HepG2 (cell line): ENCODE data around the gene ASF1B. TPM values are rescaled to one million over a fixed set of nuclear protein-coding genes. Genes with fewer than 3 reads are reported as not detected.

ENCODE experiments used
- ATAC-seq: fragments of 200-7000 bp; cut with Tn5 transposase; 3 replicates; pipeline ENCODE4 v1.9.1; 2020; ENCODE audit warnings: mild to moderate bottlenecking, moderate library complexity
- BruUV-seq: library from RNA; stranded (reverse); fragments of 400-500 nt; replicated peaks from 2 replicates; lab custom pipeline; 2021; lab: Mats Ljungman, UMichigan
- CTCF ChIA-PET: fragments of 300-600 bp; formaldehyde crosslinking; extraction: SDS; loops from one replicate; lab custom pipeline; 2021; ENCODE audit warnings: low total read pairs, inconsistent platforms, low intra/inter-chr PET ratio; lab: Yijun Ruan, JAX
- POLR2A ChIA-PET: fragments of 350-600 bp; sonication (Branson Sonifier 250); formaldehyde crosslinking; loops from one replicate; lab custom pipeline; 2020; ENCODE audit warnings: antibody characterized with exemption, inconsistent platforms; lab: Yijun Ruan, JAX
- DNase-seq: peaks from one replicate; pipeline ENCODE4 v3.0.0-alpha.2; 2015; ENCODE audit warnings: low spot score
- FAIRE-seq: peaks from 3 replicates; lab custom pipeline; 2011; peaks lifted over from hg19 to GRCh38; lab: Jason Lieb, UNC
- H2AFZ ChIP-seq: one replicate; pipeline ENCODE4 v1.6.1; 2011; ENCODE audit warnings: low read length, inconsistent platforms
- H3K27ac ChIP-seq: fragments of 300-600 bp; 3 replicates; pipeline ENCODE4 v1.8.0; 2011; ENCODE audit warnings: mixed run types, mild to moderate bottlenecking, mixed read lengths, low read length, inconsistent platforms; ENCODE audit not compliant: insufficient read depth; ENCODE audit errors: extremely low read length
- H3K27me3 ChIP-seq, 2 experiments: fragments of 200-600 bp in 1 of 2; 2 replicates in 1 of 2; 3 replicates in 1 of 2; pipeline versions ENCODE4 v1.6.0 to v1.8.0; 2011; ENCODE audit warnings: low read length in 2 of 2, mild to moderate bottlenecking in 2 of 2, moderate library complexity in 2 of 2, inconsistent platforms in 1 of 2; ENCODE audit not compliant: insufficient read depth in 2 of 2, control insufficient read depth in 1 of 2
- H3K36me3 ChIP-seq, 2 experiments: fragments of 200-600 bp in 1 of 2; replicated peaks in 1 of 2; 2 replicates in 1 of 2; 3 replicates in 1 of 2; pipeline versions ENCODE4 v1.5.1 to v1.8.0; 2011; ENCODE audit warnings: low read length in 2 of 2, inconsistent platforms in 1 of 2; ENCODE audit not compliant: insufficient read depth in 2 of 2, control insufficient read depth in 1 of 2
- H3K4me1 ChIP-seq: 2 replicates; pipeline ENCODE4 v1.5.1; 2012; ENCODE audit warnings: low read length, inconsistent platforms; ENCODE audit not compliant: insufficient read depth
- H3K4me2 ChIP-seq: 2 replicates; pipeline ENCODE4 v1.6.0; 2011; ENCODE audit warnings: low read depth, low read length, inconsistent platforms
- H3K4me3 ChIP-seq, 3 experiments: fragments of 200-600 bp in 1 of 3; sonication (generic), shearing (Covaris generic) in 1 of 3; replicated peaks in 1 of 3; 2 replicates each; pipeline ENCODE4 v1.5.1; 2011 to 2016; ENCODE audit warnings: low read length in 3 of 3, inconsistent platforms in 2 of 3, low read depth in 2 of 3, mild to moderate bottlenecking in 2 of 3, control low read depth in 1 of 3, mixed read lengths in 1 of 3; ENCODE audit not compliant: insufficient read depth in 1 of 3
- H3K79me2 ChIP-seq: one replicate; pipeline ENCODE4 v1.6.1; 2011; ENCODE audit warnings: low read length, inconsistent platforms; ENCODE audit not compliant: insufficient read depth
- H3K9ac ChIP-seq: 2 replicates; pipeline ENCODE4 v1.6.0; 2011; ENCODE audit warnings: mild to moderate bottlenecking, low read depth, low read length, inconsistent platforms; ENCODE audit not compliant: insufficient read depth
- H3K9me3 ChIP-seq: 2 replicates; pipeline ENCODE4 v1.5.1; 2012; ENCODE audit warnings: mild to moderate bottlenecking, low read length
- H4K20me1 ChIP-seq: 2 replicates; pipeline ENCODE4 v1.6.0; 2011; ENCODE audit warnings: inconsistent platforms, mild to moderate bottlenecking, low read length, moderate library complexity; ENCODE audit not compliant: insufficient read depth
- AGO2 ChIP-seq: fragments of 200-400 bp; formaldehyde crosslinking; optimal IDR thresholded peaks from 2 replicates; pipeline ENCODE3; 2017; ENCODE audit warnings: mild to moderate bottlenecking, low read depth, low read length, moderate library complexity
- ARID2 ChIP-seq: sonication (generic); formaldehyde crosslinking; IDR thresholded peaks from 2 replicates; pipeline ENCODE4 v1.8.1; 2022; ENCODE audit warnings: mild to moderate bottlenecking, missing genetic modification reagents, borderline replicate concordance
- EEA1 ChIP-seq: sonication (generic); formaldehyde crosslinking; IDR thresholded peaks from 2 replicates; pipeline ENCODE4 v1.5.1; 2020; ENCODE audit warnings: mild to moderate bottlenecking, missing genetic modification reagents, borderline replicate concordance
- PTBP1 ChIP-seq: fragments of 200-400 bp; formaldehyde crosslinking; IDR thresholded peaks from 2 replicates; pipeline ENCODE4 v1.6.1; 2018; ENCODE audit warnings: low read length, low read depth; ENCODE audit not compliant: poor library complexity, severe bottlenecking
- TOPORS ChIP-seq: sonication (generic); formaldehyde crosslinking; IDR thresholded peaks from 2 replicates; pipeline ENCODE4 v1.8.0; 2023; ENCODE audit warnings: mild to moderate bottlenecking, missing genetic modification reagents
- ZNF33A ChIP-seq: sonication (generic); formaldehyde crosslinking; IDR thresholded peaks from 2 replicates; pipeline ENCODE4 v1.5.1; 2020; ENCODE audit warnings: missing genetic modification reagents, mild to moderate bottlenecking, moderate library complexity, borderline replicate concordance
- ZNF768 ChIP-seq: sonication (generic); formaldehyde crosslinking; IDR thresholded peaks from 2 replicates; pipeline ENCODE4 v1.4.0; 2020; ENCODE audit warnings: missing genetic modification reagents
- WGBS: methylation state at CpG from one replicate; pipeline ENCODE4 v1.1.6; 2017; ENCODE audit warnings: low lambda C conversion rate; 5-methylcytosine and 5-hydroxymethylcytosine counted together
- in situ Hi-C: cut with HindIII; loops from 2 replicates; pipeline ENCODE4 v1.10.0; 2017; ENCODE audit warnings: low pct_unique_long_range_greater_than_20kb; ENCODE audit not compliant: extremely low pct_ligation_motif_present
- intact Hi-C: fragments of 100-400 bp; cut with micrococcal nuclease; formaldehyde crosslinking; loops from one replicate; pipeline ENCODE4 v1.10.0; 2022; ENCODE audit not compliant: unreplicated experiment
- polyA plus RNA-seq, 8 experiments: library from polyadenylated mRNA; depleted of rRNA in 3 of 8; stranded (reverse) in 7 of 8; unstranded in 1 of 8; fragments of >200 nt; fragmentation: Illumina TruSeq in 4 of 8; extraction: Trizol in 4 of 8; gene quantifications; 2 replicates each; pipeline versions ENCODE4 v1.2.1 to v1.2.3, GENCODE V29; 2011 to 2016; ENCODE audit warnings: low read depth in 4 of 8, missing spikeins in 1 of 8, mixed read lengths in 1 of 8; ENCODE audit not compliant: insufficient read depth in 1 of 8
- total RNA-seq, 5 experiments: library from RNA; depleted of rRNA; stranded (reverse); fragments of >200 nt; fragmentation: Illumina TruSeq; extraction: Trizol; gene quantifications; 2 replicates each; pipeline ENCODE4 v1.2.3, GENCODE V29; 2016; ENCODE audit warnings: low read depth in 1 of 5

The ASF1B gene
- total and polyA plus RNA-seq, 2 of the 13 experiments (the other 11 are each of a cell fraction or from before 2014, with no cell fraction given) = 18.2 to 24.8 TPM

- in situ Hi-C loops = no loop called here
- TF ChIP-seq ARID2 (CRISPR knock-in tag) = no peak
- no peak for TF ChIP-seq EEA1 (CRISPR knock-in tag)
- TF ChIP-seq ZNF33A (CRISPR knock-in tag) = no peak
- TF ChIP-seq AGO2 = no peak
- TF ChIP-seq TOPORS (CRISPR knock-in tag) = no peak
- peak; percentile 91 for TF ChIP-seq ZNF768 (CRISPR knock-in tag)
- TF ChIP-seq, all 625 proteins: peak for 1
- H3K4me3 ChIP-seq = no peak overlapping the region
- intact Hi-C loops = no loop called here
- 80% methylated on average over 1 of the region's 16 CpGs for WGBS
- peaks cover 6% of the 10 kb centered on the region; the same call in 1 of the 2 replicates for H3K4me1 ChIP-seq
- H3K27me3 ChIP-seq = no peaks in the 10 kb centered on the region; a peak in 1 of 5 replicates
- ChIA-PET CTCF (no interaction called here), POLR2A (no interaction called here)
- FAIRE-seq (no peak), ATAC-seq (no peak), DNase-seq (no peak)
- no peaks in the 10 kb centered on the region for H3K36me3 ChIP-seq
- H3K9ac ChIP-seq = no peak overlapping the region
- H3K4me2 ChIP-seq = no peak overlapping the region
- no TSS peak for BruUV-seq
- no peak overlapping the region for H2AFZ ChIP-seq
- H3K27ac ChIP-seq = no peak overlapping the region
- no peaks in the 10 kb centered on the region for H4K20me1 ChIP-seq
- H3K79me2 ChIP-seq = no peaks in the 10 kb centered on the region
- no peaks in the 10 kb centered on the region for H3K9me3 ChIP-seq
Measured at GRCh38 chr19:14158276-14159023, 22.1 kb upstream of the ASF1B start.

- Histone ChIP-seq H3K4me3 (no peak overlapping the region), H3K27ac (no peak overlapping the region), H3K27me3 (no peaks in the 10 kb centered on the region; a peak in 1 of 5 replicates), H3K9ac (no peak overlapping the region), H3K36me3 (no peaks in the 10 kb centered on the region), H3K9me3 (no peaks in the 10 kb centered on the region), H3K4me2 (no peak overlapping the region), H3K4me1 (peaks cover 6% of the 10 kb centered on the region; the same call in 1 of the 2 replicates), H3K79me2 (no peaks in the 10 kb centered on the region), H2AFZ (no peak overlapping the region), H4K20me1 (no peaks in the 10 kb centered on the region)
- no peak for TF ChIP-seq PTBP1
- DNase-seq = no peak
- CTCF ChIA-PET = no interaction called here
- no TSS peak for BruUV-seq
- no peak for ATAC-seq
- 85% methylated on average over 14 of the region's 26 CpGs for WGBS
- in situ Hi-C loops = no loop called here
- POLR2A ChIA-PET = interaction anchor here (0.5 kb wide), 1 partner anchor 329 kb away, joined by 3 read pairs; no protein-coding TSS in a partner anchor
- intact Hi-C loops = no loop called here
- no peak for FAIRE-seq
Measured at GRCh38 chr19:14156971-14157717, 20.8 kb upstream of the ASF1B start.
